ENCODE results near the gene MLNR. TPM values are rescaled to one million over a fixed set of nuclear protein-coding genes. Genes with fewer than 3 reads are reported as not detected.

The MLNR gene
- total RNA-seq, 1 donor from 2014 or later, result not detected

- Histone ChIP-seq H3K9me3 (ENCODE audit: control insufficient read depth in 3 of 3, low read length in 3 of 3) (no peaks in the 10 kb centered on the region), H3K36me3 (ENCODE audit: control insufficient read depth in 3 of 3, insufficient read depth in 3 of 3, low read length in 3 of 3) (peaks cover 12 to 39% (median 37%) of the 10 kb centered on the region in 3 donors), H3K27ac (ENCODE audit: low read depth, low read length) (no peak overlapping the region)
These were observed 42.5 kb downstream of the MLNR start for GRCh38 chr13:49262634-49263033.

DNA sequence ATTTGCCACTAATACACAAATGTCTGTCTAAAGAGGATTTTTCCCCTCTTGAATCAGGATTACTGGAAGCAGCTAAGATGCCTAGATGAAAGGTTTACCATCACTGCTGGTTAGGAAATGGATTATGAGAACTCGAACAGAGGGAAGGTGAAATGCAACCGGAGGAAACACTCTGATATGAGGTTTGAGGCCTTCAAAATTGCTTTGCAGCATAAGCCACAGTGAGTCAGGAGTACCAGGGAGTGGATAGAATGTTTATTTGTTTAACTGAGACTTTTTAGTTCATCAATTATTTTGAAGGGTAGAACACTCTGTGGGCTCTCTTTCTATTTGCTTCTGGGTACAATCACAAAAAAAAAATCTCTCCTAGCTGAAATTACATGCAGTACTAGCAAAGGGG lies 45.7 kb downstream of the MLNR start:
- Histone ChIP-seq H3K4me1 (ENCODE audit: control insufficient read depth in 3 of 3, insufficient read depth in 3 of 3, low read length in 3 of 3) (no peaks in the 10 kb centered on the region), H3K4me3 (ENCODE audit: low read length in 3 of 3) (no peak overlapping the region), H3K27me3 (ENCODE audit: control insufficient read depth in 3 of 3, insufficient read depth in 3 of 3, low read length in 3 of 3) (no peaks in the 10 kb centered on the region), H3K27ac (ENCODE audit: low read depth, low read length) (no peak overlapping the region), H3K9me3 (ENCODE audit: control insufficient read depth in 3 of 3, low read length in 3 of 3) (no peaks in the 10 kb centered on the region), H3K36me3 (ENCODE audit: control insufficient read depth in 3 of 3, insufficient read depth in 3 of 3, low read length in 3 of 3) (peaks cover 3 to 32% (median 22%) of the 10 kb centered on the region in 3 donors), H3K9ac (ENCODE audit: low read depth in 1 of 3, low read length in 3 of 3) (no peak overlapping the region)

More at GRCh38 chr13:49262634-49263033, 42.5 kb downstream of the MLNR start:
- Histone ChIP-seq H3K9ac (ENCODE audit: low read depth in 1 of 3, low read length in 3 of 3) (no peak overlapping the region), H3K4me1 (ENCODE audit: control insufficient read depth in 3 of 3, insufficient read depth in 3 of 3, low read length in 3 of 3) (no peaks in the 10 kb centered on the region), H3K4me3 (ENCODE audit: low read length in 3 of 3) (no peak overlapping the region), H3K27me3 (ENCODE audit: control insufficient read depth in 3 of 3, insufficient read depth in 3 of 3, low read length in 3 of 3) (no peaks in the 10 kb centered on the region)

DNA sequence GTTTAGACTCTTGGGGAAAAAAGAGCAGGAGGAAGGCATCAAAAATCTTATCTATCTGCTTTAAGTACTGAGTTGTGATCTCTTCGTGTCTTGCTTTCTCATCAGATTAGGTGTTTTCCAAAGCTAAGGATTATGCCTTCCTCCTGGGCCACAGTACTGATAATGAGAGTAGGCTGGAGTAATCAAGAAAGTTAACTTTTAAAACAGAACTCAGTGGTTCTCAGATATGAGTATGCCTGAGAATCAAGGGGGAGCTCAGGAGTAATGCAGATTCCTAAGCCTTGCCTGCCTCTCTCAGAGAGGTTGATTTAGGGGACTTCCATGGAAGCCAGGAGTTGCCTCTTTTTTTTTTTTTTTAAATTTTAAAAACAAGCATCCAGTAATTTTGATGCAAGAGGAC lies 51.1 kb downstream of the MLNR start:
- Histone ChIP-seq H3K4me1 (ENCODE audit: control insufficient read depth in 3 of 3, insufficient read depth in 3 of 3, low read length in 3 of 3) (no peaks in the 10 kb centered on the region), H3K4me3 (ENCODE audit: low read length in 3 of 3) (no peak overlapping the region), H3K27ac (ENCODE audit: low read depth, low read length) (no peak overlapping the region), H3K9ac (ENCODE audit: low read depth in 1 of 3, low read length in 3 of 3) (no peak overlapping the region), H3K9me3 (ENCODE audit: control insufficient read depth in 3 of 3, low read length in 3 of 3) (no peaks in the 10 kb centered on the region), H3K27me3 (ENCODE audit: control insufficient read depth in 3 of 3, insufficient read depth in 3 of 3, low read length in 3 of 3) (no peaks in the 10 kb centered on the region), H3K36me3 (ENCODE audit: control insufficient read depth in 3 of 3, insufficient read depth in 3 of 3, low read length in 3 of 3) (peaks cover 3 to 16% (median 13%) of the 10 kb centered on the region in 3 donors)

Small RNAs within 50 kb of the gene (small RNA-seq; reads per million reads assigned to genes)
- gene COX7CP1, result not detected

Other genes with a start within 250 kb of the MLNR start
- gene FNDC3A, start 244.4 kb upstream of the MLNR start, total RNA-seq, result 41.8 TPM
- 5.7 TPM for gene CDADC1, start 27.6 kb downstream of the MLNR start, total RNA-seq
- gene CAB39L, start 223.7 kb downstream of the MLNR start, total RNA-seq, result 6.8 TPM
- gene SETDB2, start 223.9 kb downstream of the MLNR start, total RNA-seq, result 6.8 TPM